ENCODE data around the gene CTDP1. TPM values are rescaled to one million over a fixed set of nuclear protein-coding genes. Genes with fewer than 3 reads are reported as not detected.

CTDP1 gene
- total RNA-seq, 1 experiment from 2014 or later: 24.9 TPM

DNA sequence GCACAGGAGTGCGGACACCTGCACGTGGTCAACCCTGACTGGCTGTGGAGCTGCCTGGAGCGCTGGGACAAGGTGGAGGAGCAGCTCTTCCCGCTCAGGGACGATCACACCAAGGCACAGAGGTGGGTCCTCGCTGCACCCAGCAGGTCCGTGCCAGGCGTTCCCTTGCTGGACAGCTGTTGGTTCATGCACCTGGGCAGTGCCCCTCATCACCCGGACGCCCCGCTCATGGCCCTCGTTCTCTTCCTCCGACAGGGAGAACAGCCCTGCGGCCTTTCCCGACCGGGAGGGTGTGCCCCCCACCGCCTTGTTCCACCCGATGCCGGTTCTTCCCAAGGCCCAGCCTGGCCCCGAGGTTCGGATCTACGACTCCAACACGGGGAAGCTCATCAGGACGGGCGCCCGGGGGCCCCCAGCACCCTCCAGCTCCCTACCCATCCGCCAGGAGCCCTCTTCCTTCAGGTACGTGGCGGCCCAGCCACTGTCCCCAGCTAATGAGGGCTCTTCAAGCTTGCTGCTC lies 38.0 kb downstream of the CTDP1 start (continued):
- TF ChIP-seq POLR2AphosphoS5 (IDR thresholded peaks at IDR 0.05; ENCODE audit: low read depth, low read length) (no peak), YY1 (IDR thresholded peaks at IDR 0.05; ENCODE audit: extremely low read depth, insufficient replicate concordance, low read depth, low read length) (no peak), RAD21 (IDR thresholded peaks at IDR 0.05; ENCODE audit: low read depth) (no peak), FOSL1 (IDR thresholded peaks at IDR 0.05; ENCODE audit: low read depth) (no peak), ZFX (IDR thresholded peaks at IDR 0.05) (no peak), TCF7L2 (IDR thresholded peaks at IDR 0.05; ENCODE audit: borderline replicate concordance, extremely low read depth, insufficient read depth, insufficient read length) (no peak), CEBPB (IDR thresholded peaks at IDR 0.05; ENCODE audit: low read depth) (no peak), EZH2 (IDR thresholded peaks at IDR 0.05) (no peak)
- TF ChIP-seq, protein P1, sequence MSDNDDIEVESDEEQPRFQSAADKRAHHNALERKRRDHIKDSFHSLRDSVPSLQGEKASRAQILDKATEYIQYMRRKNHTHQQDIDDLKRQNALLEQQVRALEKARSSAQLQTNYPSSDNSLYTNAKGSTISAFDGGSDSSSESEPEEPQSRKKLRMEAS (IDR thresholded peaks at IDR 0.05): no peak
- TF ChIP-seq, protein P2, sequence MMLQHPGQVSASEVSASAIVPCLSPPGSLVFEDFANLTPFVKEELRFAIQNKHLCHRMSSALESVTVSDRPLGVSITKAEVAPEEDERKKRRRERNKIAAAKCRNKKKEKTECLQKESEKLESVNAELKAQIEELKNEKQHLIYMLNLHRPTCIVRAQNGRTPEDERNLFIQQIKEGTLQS (IDR thresholded peaks at IDR 0.05): no peak

DNA sequence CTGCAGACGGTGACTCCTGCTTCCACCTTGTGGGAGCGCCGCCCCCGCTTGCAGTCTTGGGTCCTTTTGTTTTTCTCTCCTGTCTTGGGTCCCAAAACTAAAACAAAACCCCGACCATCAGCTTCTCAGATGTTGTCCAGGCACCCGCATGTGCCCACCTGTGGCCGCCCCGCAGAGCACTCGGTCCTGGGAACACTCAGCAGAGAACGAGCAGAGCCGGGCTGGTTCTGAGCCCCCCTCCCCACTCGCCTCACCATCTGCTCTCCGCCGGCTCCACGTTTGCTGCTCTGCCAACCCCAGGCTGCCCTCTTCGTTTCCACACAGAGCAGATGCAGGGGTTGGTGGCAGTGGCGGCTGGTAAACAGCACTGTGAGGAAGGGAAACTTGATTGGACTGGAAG lies 38.5 kb downstream of the CTDP1 start:
- Histone ChIP-seq H3K79me2 (ENCODE audit: insufficient read depth, low read length) (peaks cover 6% of the 10 kb centered on the region), H4K20me1 (ENCODE audit: insufficient read depth) (no peaks in the 10 kb centered on the region), H2AFZ (ENCODE audit: low read depth, low read length, poor library complexity, severe bottlenecking) (no peak overlapping the region), H3K4me2 (ENCODE audit: low read length) (no peak overlapping the region), H3K27me3 (ENCODE audit: insufficient read depth, low read length) (no peaks in the 10 kb centered on the region), H3K9me2 (ENCODE audit: insufficient read depth) (no peaks in the 10 kb centered on the region), H3K36me3 (ENCODE audit: control insufficient read depth in 1 of 2, insufficient read depth in 2 of 2, low read length in 2 of 2) (peaks cover 14 to 22% of the 10 kb centered on the region in 2 experiments; a peak in 3 of 4 replicates), H3K9ac (ENCODE audit: low read length) (no peak overlapping the region), H3K27ac (ENCODE audit: low read depth, low read length) (no peak overlapping the region), H3K9me3 (ENCODE audit: control insufficient read depth in 1 of 2, insufficient read depth in 1 of 2, low read depth in 1 of 2, low read length in 2 of 2) (no peaks in the 10 kb centered on the region), H3K4me1 (ENCODE audit: control insufficient read depth in 1 of 2, insufficient read depth in 2 of 2, low read length in 2 of 2) (no peaks in the 10 kb centered on the region), H3K4me3 (replicated peaks in 1 of 2; ENCODE audit: low read depth in 1 of 2, low read length in 2 of 2) (no peak overlapping the region)
- POLR2A ChIA-PET: no interaction called here
- no peak for ATAC-seq
- intact Hi-C loops (cut with micrococcal nuclease): no loop called here
- RAD21 ChIA-PET (ENCODE audit: low non-redundant PET in 1 of 2, low total read pairs in 2 of 2, uncharacterized antibody in 2 of 2, unreplicated experiment in 2 of 2): no interaction called here
- CTCF ChIA-PET: no interaction called here
- DNase-seq (ENCODE audit: low read depth, low spot score): no peak
- BruUV-seq (replicated peaks): no TSS peak
- TF ChIP-seq CBX3 (IDR thresholded peaks at IDR 0.05; ENCODE audit: low read depth) (no peak), ZNF274 (IDR thresholded peaks at IDR 0.05; ENCODE audit: low read depth, low read length) (no peak), YY1 (IDR thresholded peaks at IDR 0.05; ENCODE audit: extremely low read depth, insufficient replicate concordance, low read depth, low read length) (no peak), SRF (IDR thresholded peaks at IDR 0.05; ENCODE audit: low read depth) (no peak), EGR1 (IDR thresholded peaks at IDR 0.05; ENCODE audit: low read depth) (no peak), CEBPB (IDR thresholded peaks at IDR 0.05; ENCODE audit: low read depth) (no peak), ZFX (IDR thresholded peaks at IDR 0.05) (no peak), TCF7L2 (IDR thresholded peaks at IDR 0.05; ENCODE audit: borderline replicate concordance, extremely low read depth, insufficient read depth, insufficient read length) (no peak), POLR2A (IDR thresholded peaks at IDR 0.05; ENCODE audit: borderline replicate concordance, extremely low read depth, insufficient read depth, insufficient read length) (no peak)
- TF ChIP-seq, protein P3, sequence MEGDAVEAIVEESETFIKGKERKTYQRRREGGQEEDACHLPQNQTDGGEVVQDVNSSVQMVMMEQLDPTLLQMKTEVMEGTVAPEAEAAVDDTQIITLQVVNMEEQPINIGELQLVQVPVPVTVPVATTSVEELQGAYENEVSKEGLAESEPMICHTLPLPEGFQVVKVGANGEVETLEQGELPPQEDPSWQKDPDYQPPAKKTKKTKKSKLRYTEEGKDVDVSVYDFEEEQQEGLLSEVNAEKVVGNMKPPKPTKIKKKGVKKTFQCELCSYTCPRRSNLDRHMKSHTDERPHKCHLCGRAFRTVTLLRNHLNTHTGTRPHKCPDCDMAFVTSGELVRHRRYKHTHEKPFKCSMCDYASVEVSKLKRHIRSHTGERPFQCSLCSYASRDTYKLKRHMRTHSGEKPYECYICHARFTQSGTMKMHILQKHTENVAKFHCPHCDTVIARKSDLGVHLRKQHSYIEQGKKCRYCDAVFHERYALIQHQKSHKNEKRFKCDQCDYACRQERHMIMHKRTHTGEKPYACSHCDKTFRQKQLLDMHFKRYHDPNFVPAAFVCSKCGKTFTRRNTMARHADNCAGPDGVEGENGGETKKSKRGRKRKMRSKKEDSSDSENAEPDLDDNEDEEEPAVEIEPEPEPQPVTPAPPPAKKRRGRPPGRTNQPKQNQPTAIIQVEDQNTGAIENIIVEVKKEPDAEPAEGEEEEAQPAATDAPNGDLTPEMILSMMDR (IDR thresholded peaks at IDR 0.05 in 2 of 3, conservative IDR thresholded peaks at IDR 0.05 in 1 of 3; ENCODE audit: borderline replicate concordance in 1 of 3, insufficient read depth in 1 of 3, low read depth in 2 of 3, low read length in 2 of 3): no peak
- TF ChIP-seq, protein P4, sequence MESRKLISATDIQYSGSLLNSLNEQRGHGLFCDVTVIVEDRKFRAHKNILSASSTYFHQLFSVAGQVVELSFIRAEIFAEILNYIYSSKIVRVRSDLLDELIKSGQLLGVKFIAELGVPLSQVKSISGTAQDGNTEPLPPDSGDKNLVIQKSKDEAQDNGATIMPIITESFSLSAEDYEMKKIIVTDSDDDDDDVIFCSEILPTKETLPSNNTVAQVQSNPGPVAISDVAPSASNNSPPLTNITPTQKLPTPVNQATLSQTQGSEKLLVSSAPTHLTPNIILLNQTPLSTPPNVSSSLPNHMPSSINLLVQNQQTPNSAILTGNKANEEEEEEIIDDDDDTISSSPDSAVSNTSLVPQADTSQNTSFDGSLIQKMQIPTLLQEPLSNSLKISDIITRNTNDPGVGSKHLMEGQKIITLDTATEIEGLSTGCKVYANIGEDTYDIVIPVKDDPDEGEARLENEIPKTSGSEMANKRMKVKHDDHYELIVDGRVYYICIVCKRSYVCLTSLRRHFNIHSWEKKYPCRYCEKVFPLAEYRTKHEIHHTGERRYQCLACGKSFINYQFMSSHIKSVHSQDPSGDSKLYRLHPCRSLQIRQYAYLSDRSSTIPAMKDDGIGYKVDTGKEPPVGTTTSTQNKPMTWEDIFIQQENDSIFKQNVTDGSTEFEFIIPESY (IDR thresholded peaks at IDR 0.05; ENCODE audit: extremely low read depth, insufficient replicate concordance, low read length): no peak
- TF ChIP-seq, protein P5, sequence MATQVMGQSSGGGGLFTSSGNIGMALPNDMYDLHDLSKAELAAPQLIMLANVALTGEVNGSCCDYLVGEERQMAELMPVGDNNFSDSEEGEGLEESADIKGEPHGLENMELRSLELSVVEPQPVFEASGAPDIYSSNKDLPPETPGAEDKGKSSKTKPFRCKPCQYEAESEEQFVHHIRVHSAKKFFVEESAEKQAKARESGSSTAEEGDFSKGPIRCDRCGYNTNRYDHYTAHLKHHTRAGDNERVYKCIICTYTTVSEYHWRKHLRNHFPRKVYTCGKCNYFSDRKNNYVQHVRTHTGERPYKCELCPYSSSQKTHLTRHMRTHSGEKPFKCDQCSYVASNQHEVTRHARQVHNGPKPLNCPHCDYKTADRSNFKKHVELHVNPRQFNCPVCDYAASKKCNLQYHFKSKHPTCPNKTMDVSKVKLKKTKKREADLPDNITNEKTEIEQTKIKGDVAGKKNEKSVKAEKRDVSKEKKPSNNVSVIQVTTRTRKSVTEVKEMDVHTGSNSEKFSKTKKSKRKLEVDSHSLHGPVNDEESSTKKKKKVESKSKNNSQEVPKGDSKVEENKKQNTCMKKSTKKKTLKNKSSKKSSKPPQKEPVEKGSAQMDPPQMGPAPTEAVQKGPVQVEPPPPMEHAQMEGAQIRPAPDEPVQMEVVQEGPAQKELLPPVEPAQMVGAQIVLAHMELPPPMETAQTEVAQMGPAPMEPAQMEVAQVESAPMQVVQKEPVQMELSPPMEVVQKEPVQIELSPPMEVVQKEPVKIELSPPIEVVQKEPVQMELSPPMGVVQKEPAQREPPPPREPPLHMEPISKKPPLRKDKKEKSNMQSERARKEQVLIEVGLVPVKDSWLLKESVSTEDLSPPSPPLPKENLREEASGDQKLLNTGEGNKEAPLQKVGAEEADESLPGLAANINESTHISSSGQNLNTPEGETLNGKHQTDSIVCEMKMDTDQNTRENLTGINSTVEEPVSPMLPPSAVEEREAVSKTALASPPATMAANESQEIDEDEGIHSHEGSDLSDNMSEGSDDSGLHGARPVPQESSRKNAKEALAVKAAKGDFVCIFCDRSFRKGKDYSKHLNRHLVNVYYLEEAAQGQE (IDR thresholded peaks at IDR 0.05; ENCODE audit: low read depth): no peak
